ENCODE results near the gene CACNG6.

GRCh38 chr19:53977991-53978731, 13.3 kb upstream of the CACNG6 start:
- no peak for TF ChIP-seq CTCF (IDR thresholded peaks at IDR 0.05)
- TF ChIP-seq IRF2 (CRISPR knock-in tag; IDR thresholded peaks at IDR 0.05; ENCODE audit: borderline replicate concordance, low read depth) = no peak
- peak; percentile 94 for TF ChIP-seq SP1 (CRISPR knock-in tag; conservative IDR thresholded peaks at IDR 0.05)
- no peak for TF ChIP-seq GABPB1 (CRISPR knock-in tag; IDR thresholded peaks at IDR 0.05)
